H1 (cell line): ENCODE results near the gene TPPP. TPM values are rescaled to one million over a fixed set of nuclear protein-coding genes. Genes with fewer than 3 reads are reported as not detected.
A peak's percentile ranks its signal among the peaks of the same experiment; 100 is the strongest.
"Not testable (repeated sequence)": the region's sequence is repeated elsewhere in the genome, so short reads cannot be mapped to it uniquely, and the experiment has no call there.

ENCODE experiments used
- CTCF ChIA-PET: fragments of 300-600 bp; sonication (Branson Sonifier 250); formaldehyde crosslinking; loops from one replicate; lab custom pipeline; 2021; ENCODE audit not compliant: partially characterized antibody; lab: Charles Lee
- POLR2A ChIA-PET: fragments of 300-600 bp; sonication (Branson Sonifier 250); formaldehyde crosslinking; loops from one replicate; lab custom pipeline; 2021; ENCODE audit warnings: inconsistent platforms; ENCODE audit not compliant: partially characterized antibody; lab: Charles Lee
- DNase-seq, 2 experiments: peaks; one replicate each; pipeline versions ENCODE4 v3.0.0 to v3.0.0-alpha.2; 2010 to 2022; ENCODE audit warnings: low spot score in 2 of 2, low read depth in 1 of 2, mixed read lengths in 1 of 2
- FAIRE-seq: peaks from 2 replicates; lab custom pipeline; 2011; peaks lifted over from hg19 to GRCh38; lab: Jason Lieb, UNC
- H2AFZ ChIP-seq: 2 replicates; pipeline ENCODE4 v1.8.1; 2012; ENCODE audit warnings: low read length, inconsistent platforms
- H2AK5ac ChIP-seq: 2 replicates; pipeline ENCODE4 v1.6.1; 2013; ENCODE audit warnings: low read depth, low read length
- H2BK120ac ChIP-seq: replicated peaks from 2 replicates; pipeline ENCODE3; 2013; ENCODE audit warnings: low read depth, low read length, inconsistent platforms
- H2BK12ac ChIP-seq: 2 replicates; pipeline ENCODE4 v1.6.1; 2013; ENCODE audit warnings: low read depth, low read length
- H2BK15ac ChIP-seq: 2 replicates; pipeline ENCODE4 v1.6.1; 2013; ENCODE audit warnings: low read length
- H2BK20ac ChIP-seq: 2 replicates; pipeline ENCODE4 v1.6.1; 2013; ENCODE audit warnings: low read length
- H2BK5ac ChIP-seq: 2 replicates; pipeline ENCODE4 v1.6.1; 2013; ENCODE audit warnings: low read depth, low read length
- H3K14ac ChIP-seq: 2 replicates; pipeline ENCODE4 v1.6.1; 2013; ENCODE audit warnings: inconsistent platforms; ENCODE audit not compliant: insufficient read length
- H3K18ac ChIP-seq: 2 replicates; pipeline ENCODE4 v1.6.1; 2013; ENCODE audit warnings: low read length; ENCODE audit errors: extremely low read depth
- H3K23ac ChIP-seq: 2 replicates; pipeline ENCODE4 v1.6.1; 2013; ENCODE audit warnings: inconsistent platforms; ENCODE audit not compliant: insufficient read length
- H3K23me2 ChIP-seq: 2 replicates; pipeline ENCODE4 v1.6.1; 2013; ENCODE audit warnings: low read depth, low read length
- H3K27ac ChIP-seq: 2 replicates; pipeline ENCODE4 v1.6.1; 2011; ENCODE audit warnings: low read depth, low read length, inconsistent platforms
- H3K27me3 ChIP-seq, 4 experiments: replicated peaks in 1 of 4; 1 replicate in 1 of 4; 2 replicates in 3 of 4; pipeline versions ENCODE4 v1.6.1 to v1.8.1; 2011 to 2013; ENCODE audit warnings: low read length in 3 of 4, mild to moderate bottlenecking in 3 of 4, inconsistent platforms in 2 of 4, mixed read lengths in 2 of 4, moderate library complexity in 1 of 4; ENCODE audit not compliant: control insufficient read depth in 3 of 4, insufficient read depth in 3 of 4; ENCODE audit errors: extremely low read depth in 1 of 4
- H3K36me3 ChIP-seq, 4 experiments: 2 replicates each; pipeline versions ENCODE4 v1.6.1 to v1.8.1; 2011 to 2013; ENCODE audit warnings: mild to moderate bottlenecking in 4 of 4, low read length in 3 of 4, moderate library complexity in 2 of 4, control low read depth in 1 of 4, inconsistent platforms in 1 of 4; ENCODE audit not compliant: insufficient read depth in 4 of 4, control insufficient read depth in 2 of 4
- H3K4ac ChIP-seq: replicated peaks from 2 replicates; pipeline ENCODE3; 2013; ENCODE audit warnings: low read length, low read depth, mixed read lengths, inconsistent platforms; ENCODE audit not compliant: insufficient read length
- H3K4me1 ChIP-seq, 4 experiments: replicated peaks in 1 of 4; 1 replicate in 1 of 4; 2 replicates in 3 of 4; pipeline versions ENCODE4 v1.6.1 to v1.8.1; 2011 to 2013; ENCODE audit warnings: low read length in 3 of 4, inconsistent platforms in 2 of 4, mixed read lengths in 1 of 4; ENCODE audit not compliant: insufficient read depth in 4 of 4, control insufficient read depth in 3 of 4
- H3K4me2 ChIP-seq, 2 experiments: 2 replicates each; pipeline versions ENCODE4 v1.6.1 to v1.8.1; 2011 to 2013; ENCODE audit warnings: low read depth in 2 of 2, low read length in 2 of 2, control low read depth in 1 of 2, inconsistent platforms in 1 of 2, mild to moderate bottlenecking in 1 of 2; ENCODE audit not compliant: insufficient read depth in 1 of 2
- H3K4me3 ChIP-seq, 4 experiments: fragments of 200-600, 300-600 bp in 1 of 4; sonication (generic), shearing (Covaris generic), sonication (Bioruptor Twin) in 1 of 4; 2 replicates each; pipeline versions ENCODE4 v1.5.1 to v1.8.1; 2011 to 2016; ENCODE audit warnings: low read length in 4 of 4, low read depth in 3 of 4, control low read depth in 2 of 4, inconsistent platforms in 2 of 4, mild to moderate bottlenecking in 2 of 4, mixed read lengths in 1 of 4, moderate library complexity in 1 of 4; ENCODE audit not compliant: insufficient read depth in 2 of 4; ENCODE audit errors: extremely low read depth in 1 of 4
- H3K56ac ChIP-seq: replicated peaks from 2 replicates; pipeline ENCODE3; 2013; ENCODE audit warnings: low read depth, mild to moderate bottlenecking, mixed read lengths, low read length, inconsistent platforms; ENCODE audit not compliant: insufficient read length
- H3K79me1 ChIP-seq: 2 replicates; pipeline ENCODE4 v1.6.1; 2013; ENCODE audit warnings: low read depth, low read length, control low read depth
- H3K79me2 ChIP-seq, 2 experiments: 2 replicates each; pipeline versions ENCODE4 v1.6.1 to v1.8.1; 2012 to 2013; ENCODE audit warnings: low read length in 2 of 2, mild to moderate bottlenecking in 2 of 2, inconsistent platforms in 1 of 2; ENCODE audit not compliant: insufficient read depth in 2 of 2, control insufficient read depth in 1 of 2
- H3K9ac ChIP-seq, 4 experiments: replicated peaks in 1 of 4; 1 replicate in 1 of 4; 2 replicates in 3 of 4; pipeline versions ENCODE4 v1.6.1 to v1.8.1; 2011 to 2013; ENCODE audit warnings: low read depth in 3 of 4, low read length in 3 of 4, control low read depth in 2 of 4, mild to moderate bottlenecking in 2 of 4, moderate library complexity in 2 of 4, inconsistent platforms in 1 of 4; ENCODE audit errors: extremely low read depth in 1 of 4
- H3K9me3 ChIP-seq, 2 experiments: 2 replicates each; pipeline versions ENCODE4 v1.6.1 to v1.8.1; 2012 to 2013; ENCODE audit warnings: mild to moderate bottlenecking in 2 of 2, moderate library complexity in 2 of 2, control low read depth in 1 of 2, inconsistent platforms in 1 of 2, low read depth in 1 of 2, low read length in 1 of 2, mixed read lengths in 1 of 2; ENCODE audit not compliant: insufficient read depth in 2 of 2
- H4K20me1 ChIP-seq, 2 experiments: replicated peaks in 1 of 2; 2 replicates each; pipeline versions ENCODE3 to v1.8.1; 2011 to 2013; ENCODE audit warnings: inconsistent platforms in 2 of 2, low read length in 2 of 2, mild to moderate bottlenecking in 1 of 2; ENCODE audit not compliant: insufficient read depth in 2 of 2, control insufficient read depth in 1 of 2
- H4K5ac ChIP-seq: 2 replicates; pipeline ENCODE4 v1.6.1; 2013; ENCODE audit warnings: low read length, low read depth, mixed read lengths, inconsistent platforms; ENCODE audit not compliant: insufficient read length
- H4K8ac ChIP-seq: 2 replicates; pipeline ENCODE4 v1.8.0; 2013; ENCODE audit warnings: mild to moderate bottlenecking, moderate library complexity, low read length, inconsistent platforms; ENCODE audit not compliant: insufficient read depth; ENCODE audit errors: extremely low read depth
- H4K91ac ChIP-seq: replicated peaks from 2 replicates; pipeline ENCODE3; 2013; ENCODE audit warnings: low read length, mixed read lengths, inconsistent platforms; ENCODE audit not compliant: insufficient read length
- WGBS, 2 experiments: shearing (Covaris generic) in 1 of 2; methylation state at CpG; one replicate each; pipeline versions ENCODE4 v1.1.6 to v1.1.7; 2013 to 2015; ENCODE audit warnings: low lambda C conversion rate in 2 of 2, mixed read lengths in 2 of 2, inconsistent platforms in 1 of 2, low coverage in 1 of 2, missing lambda C conversion rate in 1 of 2; ENCODE audit not compliant: insufficient replicate concordance in 2 of 2, insufficient coverage in 1 of 2, insufficient read length in 1 of 2; ENCODE audit errors: extremely low coverage in 1 of 2, missing lambda C conversion rate in 1 of 2; 5-methylcytosine and 5-hydroxymethylcytosine counted together
- polyA plus RNA-seq, 7 experiments: library from polyadenylated mRNA; depleted of rRNA in 3 of 7; stranded (reverse) in 5 of 7; unstranded in 2 of 7; fragments of >200 nt in 5 of 7; fragments of 200-250 nt in 2 of 7; gene quantifications; 1 replicate in 5 of 7; 2 replicates in 1 of 7; 4 replicates in 1 of 7; pipeline versions ENCODE4 v1.2.1 to v1.2.3, GENCODE V29; 2011 to 2013; ENCODE audit warnings: missing spikeins in 2 of 7, mixed read lengths in 2 of 7
- total RNA-seq: library from RNA; stranded (reverse); fragmentation: NEBNext Ultra II Directional; extraction: Animal tissue kit (Norgen Biotek cat#: 25700); gene quantifications from 2 replicates; pipeline ENCODE4 v1.2.1, GENCODE V29; 2021

The TPPP gene
- total and polyA plus RNA-seq, 2 of the 8 experiments (the other 6 are each of a cell fraction or from before 2014, with no cell fraction given) = 0.36 to 0.93 TPM

- no CpG with 5 or more reads among the region's 23 CpGs for WGBS, 2 experiments
- peaks cover 3 to 13% (median 12%) of the 10 kb centered on the region in 4 experiments for H3K27me3 ChIP-seq
- H4K20me1 ChIP-seq, H3K27ac ChIP-seq, H3K18ac ChIP-seq, H4K5ac ChIP-seq, H3K23ac ChIP-seq, H3K9ac ChIP-seq, FAIRE-seq, H3K36me3 ChIP-seq, H4K91ac ChIP-seq, H3K4me2 ChIP-seq, CTCF ChIA-PET, H2AFZ ChIP-seq, H4K8ac ChIP-seq, H3K4me1 ChIP-seq, H3K79me2 ChIP-seq, H3K56ac ChIP-seq, H3K23me2 ChIP-seq, H2BK12ac ChIP-seq, H2AK5ac ChIP-seq, H2BK20ac ChIP-seq, H3K4me3 ChIP-seq, H2BK15ac ChIP-seq, H3K79me1 ChIP-seq, H3K4ac ChIP-seq, H2BK5ac ChIP-seq, H3K9me3 ChIP-seq, H2BK120ac ChIP-seq, POLR2A ChIA-PET, DNase-seq, H3K14ac ChIP-seq: not testable (repeated sequence)
Observed at GRCh38 chr5:691049-691448, 2.1 kb downstream of the TPPP start.

- WGBS, 2 experiments = no CpG with 5 or more reads among the region's 12 CpGs
- H3K4me2 ChIP-seq, H4K5ac ChIP-seq, H3K56ac ChIP-seq, H2BK15ac ChIP-seq, DNase-seq, H3K36me3 ChIP-seq, H4K20me1 ChIP-seq, H2AK5ac ChIP-seq, H3K14ac ChIP-seq, H4K91ac ChIP-seq, H3K9me3 ChIP-seq, H3K79me1 ChIP-seq, H2BK120ac ChIP-seq, H3K23ac ChIP-seq, H3K23me2 ChIP-seq, H2AFZ ChIP-seq, H3K79me2 ChIP-seq, H2BK20ac ChIP-seq, H3K27ac ChIP-seq, H3K4ac ChIP-seq, H3K4me3 ChIP-seq, H2BK5ac ChIP-seq, POLR2A ChIA-PET, CTCF ChIA-PET, H4K8ac ChIP-seq, H3K18ac ChIP-seq, H3K4me1 ChIP-seq, H2BK12ac ChIP-seq, H3K9ac ChIP-seq: not testable (repeated sequence)
- peak; percentile 28 for FAIRE-seq
- peaks cover 3 to 13% (median 12%) of the 10 kb centered on the region in 4 experiments for H3K27me3 ChIP-seq
Observed at GRCh38 chr5:690293-690692, 2.9 kb downstream of the TPPP start.
